H1 (cell line): ENCODE measurements around the gene NDUFB10. TPM values are rescaled to one million over a fixed set of nuclear protein-coding genes. Genes with fewer than 3 reads are reported as not detected.

Source experiments
- CTCF ChIA-PET: fragments of 300-600 bp; sonication (Branson Sonifier 250); formaldehyde crosslinking; loops from one replicate; lab custom pipeline; 2021; ENCODE audit not compliant: partially characterized antibody; lab: Charles Lee
- POLR2A ChIA-PET: fragments of 300-600 bp; sonication (Branson Sonifier 250); formaldehyde crosslinking; loops from one replicate; lab custom pipeline; 2021; ENCODE audit warnings: inconsistent platforms; ENCODE audit not compliant: partially characterized antibody; lab: Charles Lee
- DNase-seq, 2 experiments: peaks; one replicate each; pipeline versions ENCODE4 v3.0.0 to v3.0.0-alpha.2; 2010 to 2022; ENCODE audit warnings: low spot score in 2 of 2, low read depth in 1 of 2, mixed read lengths in 1 of 2
- FAIRE-seq: peaks from 2 replicates; lab custom pipeline; 2011; peaks lifted over from hg19 to GRCh38; lab: Jason Lieb, UNC
- H2AFZ ChIP-seq: 2 replicates; pipeline ENCODE4 v1.8.1; 2012; ENCODE audit warnings: low read length, inconsistent platforms
- H2AK5ac ChIP-seq: 2 replicates; pipeline ENCODE4 v1.6.1; 2013; ENCODE audit warnings: low read depth, low read length
- H2BK120ac ChIP-seq: replicated peaks from 2 replicates; pipeline ENCODE3; 2013; ENCODE audit warnings: low read depth, low read length, inconsistent platforms
- H2BK12ac ChIP-seq: 2 replicates; pipeline ENCODE4 v1.6.1; 2013; ENCODE audit warnings: low read depth, low read length
- H2BK15ac ChIP-seq: 2 replicates; pipeline ENCODE4 v1.6.1; 2013; ENCODE audit warnings: low read length
- H2BK20ac ChIP-seq: 2 replicates; pipeline ENCODE4 v1.6.1; 2013; ENCODE audit warnings: low read length
- H2BK5ac ChIP-seq: 2 replicates; pipeline ENCODE4 v1.6.1; 2013; ENCODE audit warnings: low read depth, low read length
- H3K14ac ChIP-seq: 2 replicates; pipeline ENCODE4 v1.6.1; 2013; ENCODE audit warnings: inconsistent platforms; ENCODE audit not compliant: insufficient read length
- H3K18ac ChIP-seq: 2 replicates; pipeline ENCODE4 v1.6.1; 2013; ENCODE audit warnings: low read length; ENCODE audit errors: extremely low read depth
- H3K23ac ChIP-seq: 2 replicates; pipeline ENCODE4 v1.6.1; 2013; ENCODE audit warnings: inconsistent platforms; ENCODE audit not compliant: insufficient read length
- H3K23me2 ChIP-seq: 2 replicates; pipeline ENCODE4 v1.6.1; 2013; ENCODE audit warnings: low read depth, low read length
- H3K27ac ChIP-seq: 2 replicates; pipeline ENCODE4 v1.6.1; 2011; ENCODE audit warnings: low read depth, low read length, inconsistent platforms
- H3K27me3 ChIP-seq, 4 experiments: replicated peaks in 1 of 4; 1 replicate in 1 of 4; 2 replicates in 3 of 4; pipeline versions ENCODE4 v1.6.1 to v1.8.1; 2011 to 2013; ENCODE audit warnings: low read length in 3 of 4, mild to moderate bottlenecking in 3 of 4, inconsistent platforms in 2 of 4, mixed read lengths in 2 of 4, moderate library complexity in 1 of 4; ENCODE audit not compliant: control insufficient read depth in 3 of 4, insufficient read depth in 3 of 4; ENCODE audit errors: extremely low read depth in 1 of 4
- H3K36me3 ChIP-seq, 4 experiments: 2 replicates each; pipeline versions ENCODE4 v1.6.1 to v1.8.1; 2011 to 2013; ENCODE audit warnings: mild to moderate bottlenecking in 4 of 4, low read length in 3 of 4, moderate library complexity in 2 of 4, control low read depth in 1 of 4, inconsistent platforms in 1 of 4; ENCODE audit not compliant: insufficient read depth in 4 of 4, control insufficient read depth in 2 of 4
- H3K4ac ChIP-seq: replicated peaks from 2 replicates; pipeline ENCODE3; 2013; ENCODE audit warnings: low read length, low read depth, mixed read lengths, inconsistent platforms; ENCODE audit not compliant: insufficient read length
- H3K4me1 ChIP-seq, 4 experiments: replicated peaks in 1 of 4; 1 replicate in 1 of 4; 2 replicates in 3 of 4; pipeline versions ENCODE4 v1.6.1 to v1.8.1; 2011 to 2013; ENCODE audit warnings: low read length in 3 of 4, inconsistent platforms in 2 of 4, mixed read lengths in 1 of 4; ENCODE audit not compliant: insufficient read depth in 4 of 4, control insufficient read depth in 3 of 4
- H3K4me2 ChIP-seq, 2 experiments: 2 replicates each; pipeline versions ENCODE4 v1.6.1 to v1.8.1; 2011 to 2013; ENCODE audit warnings: low read depth in 2 of 2, low read length in 2 of 2, control low read depth in 1 of 2, inconsistent platforms in 1 of 2, mild to moderate bottlenecking in 1 of 2; ENCODE audit not compliant: insufficient read depth in 1 of 2
- H3K4me3 ChIP-seq, 4 experiments: fragments of 200-600, 300-600 bp in 1 of 4; sonication (generic), shearing (Covaris generic), sonication (Bioruptor Twin) in 1 of 4; 2 replicates each; pipeline versions ENCODE4 v1.5.1 to v1.8.1; 2011 to 2016; ENCODE audit warnings: low read length in 4 of 4, low read depth in 3 of 4, control low read depth in 2 of 4, inconsistent platforms in 2 of 4, mild to moderate bottlenecking in 2 of 4, mixed read lengths in 1 of 4, moderate library complexity in 1 of 4; ENCODE audit not compliant: insufficient read depth in 2 of 4; ENCODE audit errors: extremely low read depth in 1 of 4
- H3K56ac ChIP-seq: replicated peaks from 2 replicates; pipeline ENCODE3; 2013; ENCODE audit warnings: low read depth, mild to moderate bottlenecking, mixed read lengths, low read length, inconsistent platforms; ENCODE audit not compliant: insufficient read length
- H3K79me1 ChIP-seq: 2 replicates; pipeline ENCODE4 v1.6.1; 2013; ENCODE audit warnings: low read depth, low read length, control low read depth
- H3K79me2 ChIP-seq, 2 experiments: 2 replicates each; pipeline versions ENCODE4 v1.6.1 to v1.8.1; 2012 to 2013; ENCODE audit warnings: low read length in 2 of 2, mild to moderate bottlenecking in 2 of 2, inconsistent platforms in 1 of 2; ENCODE audit not compliant: insufficient read depth in 2 of 2, control insufficient read depth in 1 of 2
- H3K9ac ChIP-seq, 4 experiments: replicated peaks in 1 of 4; 1 replicate in 1 of 4; 2 replicates in 3 of 4; pipeline versions ENCODE4 v1.6.1 to v1.8.1; 2011 to 2013; ENCODE audit warnings: low read depth in 3 of 4, low read length in 3 of 4, control low read depth in 2 of 4, mild to moderate bottlenecking in 2 of 4, moderate library complexity in 2 of 4, inconsistent platforms in 1 of 4; ENCODE audit errors: extremely low read depth in 1 of 4
- H3K9me3 ChIP-seq, 2 experiments: 2 replicates each; pipeline versions ENCODE4 v1.6.1 to v1.8.1; 2012 to 2013; ENCODE audit warnings: mild to moderate bottlenecking in 2 of 2, moderate library complexity in 2 of 2, control low read depth in 1 of 2, inconsistent platforms in 1 of 2, low read depth in 1 of 2, low read length in 1 of 2, mixed read lengths in 1 of 2; ENCODE audit not compliant: insufficient read depth in 2 of 2
- H4K20me1 ChIP-seq, 2 experiments: replicated peaks in 1 of 2; 2 replicates each; pipeline versions ENCODE3 to v1.8.1; 2011 to 2013; ENCODE audit warnings: inconsistent platforms in 2 of 2, low read length in 2 of 2, mild to moderate bottlenecking in 1 of 2; ENCODE audit not compliant: insufficient read depth in 2 of 2, control insufficient read depth in 1 of 2
- H4K5ac ChIP-seq: 2 replicates; pipeline ENCODE4 v1.6.1; 2013; ENCODE audit warnings: low read length, low read depth, mixed read lengths, inconsistent platforms; ENCODE audit not compliant: insufficient read length
- H4K8ac ChIP-seq: 2 replicates; pipeline ENCODE4 v1.8.0; 2013; ENCODE audit warnings: mild to moderate bottlenecking, moderate library complexity, low read length, inconsistent platforms; ENCODE audit not compliant: insufficient read depth; ENCODE audit errors: extremely low read depth
- H4K91ac ChIP-seq: replicated peaks from 2 replicates; pipeline ENCODE3; 2013; ENCODE audit warnings: low read length, mixed read lengths, inconsistent platforms; ENCODE audit not compliant: insufficient read length
- CBX5 ChIP-seq: fragments of 300-800, 300-1000 bp; sonication (generic); IDR thresholded peaks from 2 replicates; pipeline ENCODE4 v1.7.1; 2016; ENCODE audit warnings: antibody characterized with exemption, low read length, low read depth
- CHD2 ChIP-seq: IDR thresholded peaks from 2 replicates; pipeline ENCODE4 v1.6.1; 2012; ENCODE audit warnings: low read length, improper control_type of control experiment
- EZH2 ChIP-seq: fragments of 200-600 bp; sonication (generic); IDR thresholded peaks from 2 replicates; pipeline ENCODE4 v1.7.1; 2012; ENCODE audit warnings: low read depth, mild to moderate bottlenecking, moderate library complexity, low read length, inconsistent platforms; ENCODE audit not compliant: severe bottlenecking
- SP1 ChIP-seq: IDR thresholded peaks from 2 replicates; pipeline ENCODE4 v1.6.1; 2011; ENCODE audit warnings: low read depth, low read length
- ZNF274 ChIP-seq: IDR thresholded peaks from 2 replicates; pipeline ENCODE4 v1.7.0; 2012; ENCODE audit warnings: low read length, borderline replicate concordance; ENCODE audit errors: extremely low read depth
- WGBS, 2 experiments: shearing (Covaris generic) in 1 of 2; methylation state at CpG; one replicate each; pipeline versions ENCODE4 v1.1.6 to v1.1.7; 2013 to 2015; ENCODE audit warnings: low lambda C conversion rate in 2 of 2, mixed read lengths in 2 of 2, inconsistent platforms in 1 of 2, low coverage in 1 of 2, missing lambda C conversion rate in 1 of 2; ENCODE audit not compliant: insufficient replicate concordance in 2 of 2, insufficient coverage in 1 of 2, insufficient read length in 1 of 2; ENCODE audit errors: extremely low coverage in 1 of 2, missing lambda C conversion rate in 1 of 2; 5-methylcytosine and 5-hydroxymethylcytosine counted together
- polyA plus RNA-seq, 7 experiments: library from polyadenylated mRNA; depleted of rRNA in 3 of 7; stranded (reverse) in 5 of 7; unstranded in 2 of 7; fragments of >200 nt in 5 of 7; fragments of 200-250 nt in 2 of 7; gene quantifications; 1 replicate in 5 of 7; 2 replicates in 1 of 7; 4 replicates in 1 of 7; pipeline versions ENCODE4 v1.2.1 to v1.2.3, GENCODE V29; 2011 to 2013; ENCODE audit warnings: missing spikeins in 2 of 7, mixed read lengths in 2 of 7
- total RNA-seq: library from RNA; stranded (reverse); fragmentation: NEBNext Ultra II Directional; extraction: Animal tissue kit (Norgen Biotek cat#: 25700); gene quantifications from 2 replicates; pipeline ENCODE4 v1.2.1, GENCODE V29; 2021

The NDUFB10 gene
- total and polyA plus RNA-seq, 2 of the 8 experiments (the other 6 are each of a cell fraction or from before 2014, with no cell fraction given), result 183 to 194 TPM

GRCh38 chr16:2003231-2003826, 44.0 kb downstream of the NDUFB10 start:
- Histone ChIP-seq H3K56ac (no peak overlapping the region), H2BK20ac (no peak overlapping the region), H3K4ac (no peak overlapping the region), H3K36me3 (peaks cover 21 to 45% (median 35%) of the 10 kb centered on the region in 4 experiments), H4K8ac (no peak overlapping the region), H3K9ac (no peak overlapping the region), H2AK5ac (no peak overlapping the region), H2BK12ac (no peak overlapping the region), H3K4me1 (peaks cover 0 to 28% (median 14%) of the 10 kb centered on the region in 4 experiments; a peak in 5 of 7 replicates), H3K27ac (no peak overlapping the region; the same call in 1 of the 2 replicates), H2BK15ac (no peak overlapping the region), H3K79me2 (peaks cover 14 to 41% of the 10 kb centered on the region in 2 experiments; a peak in 3 of 4 replicates), H4K5ac (no peak overlapping the region), H3K23ac (no peak overlapping the region), H2BK120ac (no peak overlapping the region), H3K23me2 (no peaks in the 10 kb centered on the region), H4K20me1 (peaks cover 29 to 64% of the 10 kb centered on the region in 2 experiments), H2AFZ (no peak overlapping the region), H3K79me1 (peaks cover 6% of the 10 kb centered on the region; the same call in 1 of the 2 replicates), H3K27me3 (no peaks in the 10 kb centered on the region), H3K4me2 (no peak overlapping the region; a peak in 1 of 4 replicates), H4K91ac (no peak overlapping the region), H3K9me3 (no peaks in the 10 kb centered on the region), H2BK5ac (no peak overlapping the region), H3K18ac (no peak overlapping the region), H3K14ac (no peak overlapping the region), H3K4me3 (no peak overlapping the region)
- POLR2A ChIA-PET, result interaction anchor here (0.6 to 4.7 kb wide), 15 partner anchors 10 to 151 kb away, joined by 3 to 37 read pairs (median 4); partner anchors contain the start of genes GFER, NPW, RNF151 and RPS2
- WGBS, 2 experiments, result 76% methylated on average over 8 of the region's 8 CpGs; no CpG with 5 or more reads in 1 of the 2 experiments
- no peak for TF ChIP-seq ZNF274
- TF ChIP-seq CBX5, result no peak
- TF ChIP-seq CHD2, result no peak
- no peak for TF ChIP-seq EZH2
- no peak for TF ChIP-seq SP1
- FAIRE-seq (no peak), DNase-seq (no peak)
- CTCF ChIA-PET, result interaction anchor here (0.6 to 4.3 kb wide), 33 partner anchors 10 to 530 kb away, joined by 3 to 55 read pairs (median 5); partner anchors contain the start of genes NOXO1, NPW, NTHL1 and SYNGR3
